OCI-LY3 (cell line): Measurements from ENCODE around the gene NRXN3.

Source experiments
- CTCF ChIP-seq: fragments of 200-600, 300-600 bp; sonication (generic); IDR thresholded peaks from 2 replicates; pipeline ENCODE4 v1.5.1; 2014; ENCODE audit warnings: antibody characterized with exemption, low read length, low read depth
- EZH2phosphoT487 ChIP-seq: fragments of 200-600 bp; shearing (Covaris generic); IDR thresholded peaks from 2 replicates; pipeline ENCODE4 v1.6.1; 2018; ENCODE audit warnings: antibody characterized with exemption, mixed run types, low read depth

DNA sequence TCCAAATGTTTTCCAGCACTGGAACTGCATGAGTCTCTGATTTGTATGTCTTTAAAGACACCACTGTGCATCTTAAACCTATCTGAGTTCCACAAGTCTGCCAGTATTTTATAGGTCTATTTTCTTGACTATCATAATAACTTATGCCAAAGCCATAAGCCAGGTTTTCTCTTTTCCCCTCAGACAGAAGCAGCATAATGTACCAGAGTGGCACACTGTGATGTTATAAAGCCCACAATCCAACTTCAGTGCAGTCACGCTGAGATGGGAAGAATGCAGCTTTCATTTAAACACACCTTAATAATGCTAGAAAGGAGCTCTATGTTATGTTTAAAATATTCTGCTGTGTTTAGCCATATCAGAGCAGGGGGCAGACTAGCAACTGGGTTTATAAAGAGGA is 1117.8 kb downstream of the NRXN3 start:
- no peak for TF ChIP-seq CTCF
- TF ChIP-seq EZH2phosphoT487: no peak
